ENCODE measurements around the gene PITPNB. TPM values are rescaled to one million over a fixed set of nuclear protein-coding genes. Genes with fewer than 3 reads are reported as not detected.
A peak's percentile ranks its signal among the peaks of the same experiment; 100 is the strongest.

Gene PITPNB
- total and polyA plus RNA-seq, 3 donors from 2014 or later, result 39.9 to 49.4 (median 41.9) TPM

- H3K27ac ChIP-seq, result no peak overlapping the region
- no peak for DNase-seq
- H3K4me3 ChIP-seq, result no peak overlapping the region
- peaks cover 5% of the 10 kb centered on the region for H3K4me1 ChIP-seq
- no peaks in the 10 kb centered on the region for H3K36me3 ChIP-seq (ENCODE audit: low read depth, missing control alignments)
- TF ChIP-seq CTCF (IDR thresholded peaks at IDR 0.05) (no peak), POLR2A (IDR thresholded peaks at IDR 0.05) (no peak)
- no peaks in the 10 kb centered on the region for H3K27me3 ChIP-seq
- intact Hi-C loops (cut with DNase I; ENCODE audit: low total_unique reads), result no loop called here
- H3K9me3 ChIP-seq, result no peaks in the 10 kb centered on the region
- 87 to 91% methylated on average over 4 of the region's 4 CpGs for WGBS, 2 donors
These were observed 103.1 kb downstream of the PITPNB start for GRCh38 chr22:27815826-27816530.

GRCh38 chr22:27814993-27815392 lies 104.1 kb downstream of the PITPNB start:
- no peak overlapping the region for H3K27ac ChIP-seq
- no peaks in the 10 kb centered on the region for H3K9me3 ChIP-seq
- H3K27me3 ChIP-seq, result no peaks in the 10 kb centered on the region
- intact Hi-C loops (cut with DNase I; ENCODE audit: low total_unique reads), result no loop called here
- no peak for DNase-seq
- H3K4me1 ChIP-seq, result peaks cover 7% of the 10 kb centered on the region
- no peaks in the 10 kb centered on the region for H3K36me3 ChIP-seq (ENCODE audit: low read depth, missing control alignments)
- 87 to 90% methylated on average over 6 of the region's 6 CpGs for WGBS, 2 donors
- TF ChIP-seq CTCF (IDR thresholded peaks at IDR 0.05) (no peak), POLR2A (IDR thresholded peaks at IDR 0.05) (no peak)
- H3K4me3 ChIP-seq, result no peak overlapping the region

GRCh38 chr22:27811778-27812177 lies 107.3 kb downstream of the PITPNB start:
- H3K4me3 ChIP-seq, result no peak overlapping the region
- 79 to 84% methylated on average over 3 of the region's 3 CpGs for WGBS, 2 donors
- H3K27ac ChIP-seq, result no peak overlapping the region
- TF ChIP-seq CTCF (IDR thresholded peaks at IDR 0.05) (no peak), POLR2A (IDR thresholded peaks at IDR 0.05) (no peak)
- no peaks in the 10 kb centered on the region for H3K36me3 ChIP-seq (ENCODE audit: low read depth, missing control alignments)
- H3K4me1 ChIP-seq, result peaks cover 7% of the 10 kb centered on the region
- intact Hi-C loops (cut with DNase I; ENCODE audit: low total_unique reads), result no loop called here
- DNase-seq, result no peak
- no peaks in the 10 kb centered on the region for H3K27me3 ChIP-seq
- H3K9me3 ChIP-seq, result no peaks in the 10 kb centered on the region

DNA sequence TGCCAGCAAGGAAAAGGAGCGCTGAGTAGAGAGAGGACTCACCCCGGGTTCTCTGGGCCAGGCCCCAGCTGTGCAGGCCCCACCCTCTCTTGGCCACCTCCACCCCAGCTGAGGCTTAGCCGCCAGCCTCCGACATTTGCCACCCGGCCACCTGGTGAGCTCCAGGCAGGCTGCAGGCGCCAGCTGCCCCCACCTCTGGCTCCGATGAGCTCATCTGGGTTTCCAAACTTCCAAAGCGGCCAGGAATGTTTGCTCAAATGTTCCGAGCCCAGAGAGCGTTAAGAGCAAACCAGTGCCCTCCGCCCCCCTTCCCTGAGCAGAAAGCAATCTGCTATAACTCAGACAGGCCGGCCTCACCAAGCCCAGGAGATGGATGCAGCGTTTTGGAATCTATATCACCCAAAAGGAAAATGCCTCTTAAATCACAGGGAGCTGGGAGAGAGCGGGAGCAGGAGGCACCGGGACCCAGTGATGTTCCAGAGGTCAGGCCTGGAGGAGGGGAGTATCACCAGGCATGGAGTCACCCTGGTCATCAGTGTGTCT lies 108.4 kb downstream of the PITPNB start:
- peak overlapping the region in 1 of 2 donors; percentile 14 for H3K27ac ChIP-seq
- no peaks in the 10 kb centered on the region for H3K27me3 ChIP-seq
- H3K9me3 ChIP-seq, result no peaks in the 10 kb centered on the region
- H3K36me3 ChIP-seq (ENCODE audit: low read depth, missing control alignments), result no peaks in the 10 kb centered on the region
- TF ChIP-seq POLR2A (IDR thresholded peaks at IDR 0.05) (no peak), CTCF (IDR thresholded peaks at IDR 0.05) (no peak)
- peak; percentile 61 for DNase-seq
- peaks cover 7% of the 10 kb centered on the region for H3K4me1 ChIP-seq
- H3K4me3 ChIP-seq, result no peak overlapping the region
- intact Hi-C loops (cut with DNase I; ENCODE audit: low total_unique reads), result no loop called here
- WGBS, 2 donors, result 52 to 53% methylated on average over 12 to 15 of the region's 15 CpGs

All from testis (tissue), 3 donors.